Calu3 (cell line): ENCODE results near the gene MRPL39. TPM values are rescaled to one million over a fixed set of nuclear protein-coding genes. Genes with fewer than 3 reads are reported as not detected.

ENCODE experiments used
- BruUV-seq: library from RNA; stranded (reverse); fragments of 400-500 nt; replicated peaks from 2 replicates; lab custom pipeline; 2021; lab: Mats Ljungman, UMichigan
- CTCF ChIA-PET: fragments of 300-600 bp; sonication (Branson Sonifier 250); formaldehyde crosslinking; loops from one replicate; lab custom pipeline; 2022; ENCODE audit warnings: antibody characterized with exemption; lab: Charles Lee
- DNase-seq: peaks from one replicate; pipeline ENCODE4 v3.0.0; 2022
- H3K27ac Mint-ChIP-seq: one replicate; pipeline ENCODE4 v1.8.0; 2022; ENCODE audit warnings: mixed read lengths; ENCODE audit not compliant: unreplicated experiment
- H3K27me3 Mint-ChIP-seq: one replicate; pipeline ENCODE4 v1.8.0; 2022; ENCODE audit warnings: mixed read lengths; ENCODE audit not compliant: unreplicated experiment
- H3K36me3 Mint-ChIP-seq: one replicate; pipeline ENCODE4 v1.8.0; 2022; ENCODE audit warnings: mild to moderate bottlenecking, moderate library complexity, mixed read lengths; ENCODE audit not compliant: insufficient read depth, unreplicated experiment
- H3K4me1 Mint-ChIP-seq: one replicate; pipeline ENCODE4 v1.8.0; 2022; ENCODE audit warnings: mild to moderate bottlenecking, low read depth, mixed read lengths; ENCODE audit not compliant: unreplicated experiment
- H3K4me3 Mint-ChIP-seq: one replicate; pipeline ENCODE4 v1.8.0; 2022; ENCODE audit warnings: mild to moderate bottlenecking, low read depth, moderate library complexity, mixed read lengths; ENCODE audit not compliant: unreplicated experiment
- H3K9me3 Mint-ChIP-seq: one replicate; pipeline ENCODE4 v1.8.0; 2022; ENCODE audit warnings: low read depth, mixed read lengths; ENCODE audit not compliant: unreplicated experiment
- CTCF ChIP-seq: fragments of 200-600 bp; IDR thresholded peaks from one replicate; pipeline ENCODE4 v1.8.0; 2022; ENCODE audit warnings: antibody characterized with exemption; ENCODE audit not compliant: unreplicated experiment
- intact Hi-C: fragments of 100-400 bp; cut with micrococcal nuclease; formaldehyde crosslinking; loops from one replicate; pipeline ENCODE4 v1.10.0; 2022; ENCODE audit not compliant: unreplicated experiment
- total RNA-seq: library from RNA; stranded (reverse); gene quantifications from 2 replicates; pipeline ENCODE4 v1.2.3, GENCODE V29; 2022

Gene MRPL39
- total RNA-seq, 1 experiment from 2014 or later, result 20.0 TPM

GRCh38 chr21:25555492-25555891 lies 51.8 kb downstream of the MRPL39 start:
- CTCF ChIA-PET, result no interaction called here
- BruUV-seq, result no TSS peak

DNA sequence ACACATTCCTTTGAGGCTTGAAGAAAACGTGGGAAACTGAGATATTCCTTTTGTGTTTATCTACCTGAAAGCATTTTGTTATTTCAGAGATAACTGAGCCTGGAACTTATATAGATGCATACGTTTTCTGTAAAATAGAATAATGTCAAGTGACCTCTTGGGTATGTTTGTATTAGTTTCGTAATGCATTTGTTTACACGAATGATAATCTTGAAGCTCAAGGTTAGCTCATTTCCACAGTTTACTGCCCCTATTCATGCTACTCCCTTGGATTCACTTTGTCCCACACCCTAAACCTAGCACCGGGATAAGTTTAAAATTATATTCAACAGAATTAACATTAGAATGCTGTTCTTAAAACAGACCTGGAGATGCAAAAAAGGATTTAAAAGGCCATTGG lies 54.4 kb downstream of the MRPL39 start:
- no peaks in the 10 kb centered on the region for H3K36me3 Mint-ChIP-seq
- intact Hi-C loops, result no loop called here
- CTCF ChIA-PET, result interaction anchor here (0.7 kb wide), 1 partner anchor 167 kb away, joined by 3 read pairs; no protein-coding TSS in a partner anchor
- TF ChIP-seq CTCF, result no peak
- DNase-seq, result no peak
- H3K27me3 Mint-ChIP-seq, result peaks cover 15% of the 10 kb centered on the region
- no peak overlapping the region for H3K27ac Mint-ChIP-seq
- H3K4me1 Mint-ChIP-seq, result no peaks in the 10 kb centered on the region
- no peaks in the 10 kb centered on the region for H3K9me3 Mint-ChIP-seq
- no peak overlapping the region for H3K4me3 Mint-ChIP-seq
- BruUV-seq, result no TSS peak

More at GRCh38 chr21:25555492-25555891, 51.8 kb downstream of the MRPL39 start:
- H3K27ac Mint-ChIP-seq, result no peak overlapping the region
- intact Hi-C loops, result no loop called here
- no peak overlapping the region for H3K4me3 Mint-ChIP-seq
- no peaks in the 10 kb centered on the region for H3K4me1 Mint-ChIP-seq
- DNase-seq, result no peak
- TF ChIP-seq CTCF, result no peak
- no peaks in the 10 kb centered on the region for H3K36me3 Mint-ChIP-seq
- H3K27me3 Mint-ChIP-seq, result peaks cover 15% of the 10 kb centered on the region
- H3K9me3 Mint-ChIP-seq, result no peaks in the 10 kb centered on the region

DNA sequence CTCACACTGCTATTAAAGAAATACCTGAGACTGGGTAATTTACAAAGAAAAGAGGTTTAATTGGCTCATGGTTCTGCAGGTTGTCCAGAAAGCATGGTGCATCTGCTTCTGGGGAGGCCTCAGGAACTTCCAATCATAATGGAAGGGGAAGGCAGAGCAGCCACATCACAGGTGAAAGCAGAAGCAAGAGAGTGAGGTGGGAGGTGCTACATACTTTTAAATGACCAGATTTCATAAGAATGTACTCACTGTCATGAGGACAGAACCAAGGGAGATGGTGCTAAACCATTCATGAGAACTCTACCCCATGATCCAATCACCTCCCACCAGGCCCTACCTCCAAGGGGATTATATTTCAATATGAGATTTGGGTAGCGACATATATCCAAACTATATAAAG lies 55.7 kb downstream of the MRPL39 start:
- BruUV-seq, result no TSS peak
- intact Hi-C loops, result no loop called here
- Mint-ChIP-seq H3K9me3 (no peaks in the 10 kb centered on the region), H3K27me3 (peaks cover 15% of the 10 kb centered on the region), H3K4me3 (no peak overlapping the region), H3K36me3 (no peaks in the 10 kb centered on the region), H3K27ac (no peak overlapping the region), H3K4me1 (no peaks in the 10 kb centered on the region)
- CTCF ChIA-PET, result no interaction called here
- DNase-seq, result no peak
- no peak for TF ChIP-seq CTCF

- Mint-ChIP-seq H3K36me3 (no peaks in the 10 kb centered on the region), H3K27me3 (peaks cover 15% of the 10 kb centered on the region), H3K27ac (no peak overlapping the region), H3K9me3 (no peaks in the 10 kb centered on the region), H3K4me1 (no peaks in the 10 kb centered on the region), H3K4me3 (no peak overlapping the region)
- CTCF ChIA-PET, result interaction anchor here (0.7 kb wide), 1 partner anchor 151 kb away, joined by 3 read pairs; no protein-coding TSS in a partner anchor
- TF ChIP-seq CTCF, result no peak
- DNase-seq, result no peak
- intact Hi-C loops, result no loop called here
- no TSS peak for BruUV-seq
Measured at GRCh38 chr21:25550352-25551120, 56.7 kb downstream of the MRPL39 start.
